Gastrocnemius medialis (tissue), 4 donors: ENCODE results near the gene MTIF2. TPM values are rescaled to one million over a fixed set of nuclear protein-coding genes. Genes with fewer than 3 reads are reported as not detected.
"Not testable (repeated sequence)": the region's sequence is repeated elsewhere in the genome, so short reads cannot be mapped to it uniquely, and the experiment has no call there.

Experiments
- ATAC-seq, 2 donors: fragments of 150-250 bp; one replicate each; pipeline ENCODE4 v1.9.1; 2016
- DNase-seq, 2 donors: peaks; one replicate each; pipeline ENCODE4 v3.0.0-alpha.2; 2019
- H3K27ac ChIP-seq, 4 donors: fragments of 200-600 bp; sonication (generic); 1 replicate in 1 of 4; 2 replicates in 3 of 4; pipeline ENCODE4 v1.5.1; 2016 to 2018; ENCODE audit warnings: mild to moderate bottlenecking in 2 of 4, moderate library complexity in 1 of 4
- H3K27me3 ChIP-seq, 3 donors: fragments of 200-600 bp; sonication (generic) in 2 of 3; 1 replicate in 1 of 3; 2 replicates in 2 of 3; pipeline versions ENCODE4 v1.5.1 to v1.6.0; 2016 to 2019; ENCODE audit warnings: mild to moderate bottlenecking in 1 of 3, moderate library complexity in 1 of 3
- H3K36me3 ChIP-seq, 2 donors: fragments of 200-600 bp; sonication (generic) in 1 of 2; one replicate each; pipeline ENCODE4 v1.5.1; 2017 to 2018
- H3K4me1 ChIP-seq, 2 donors: fragments of 200-600 bp; sonication (generic) in 1 of 2; one replicate each; pipeline ENCODE4 v1.5.1; 2016 to 2017; ENCODE audit warnings: mild to moderate bottlenecking in 2 of 2
- H3K4me3 ChIP-seq, 4 donors: fragments of 200-600 bp; sonication (generic) in 3 of 4; 1 replicate in 1 of 4; 2 replicates in 3 of 4; pipeline ENCODE4 v1.5.1; 2016 to 2019; ENCODE audit warnings: mild to moderate bottlenecking in 2 of 4
- H3K9me3 ChIP-seq, 3 donors: fragments of 200-600 bp; sonication (generic) in 2 of 3; 1 replicate in 1 of 3; 2 replicates in 2 of 3; pipeline ENCODE4 v1.5.1; 2016 to 2019
- CTCF ChIP-seq, 5 experiments: fragments of 450-650 bp in 3 of 5; fragments of 200-600 bp in 2 of 5; sonication (generic) in 2 of 5; IDR thresholded peaks in 4 of 5; conservative IDR thresholded peaks in 1 of 5; 1 replicate in 4 of 5; 2 replicates in 1 of 5; pipeline ENCODE4 v1.5.1; 2016 to 2019; ENCODE audit warnings: antibody characterized with exemption in 5 of 5, mild to moderate bottlenecking in 3 of 5, moderate library complexity in 3 of 5
- POLR2A ChIP-seq, 2 donors: fragments of 450-650 bp; IDR thresholded peaks; one replicate each; pipeline ENCODE4 v1.6.1; 2017; ENCODE audit warnings: antibody characterized with exemption in 2 of 2, mild to moderate bottlenecking in 2 of 2, moderate library complexity in 2 of 2
- in situ Hi-C, 4 donors: fragments of 200-750 bp; cut with MboI; loops; one replicate each; pipeline versions ENCODE4 v1.15.0 to v1.8.0; 2017; ENCODE audit warnings: low sequenced_read_pairs in 4 of 4
- intact Hi-C: fragments of 100-400 bp; cut with DNase I; formaldehyde crosslinking; loops from one replicate; pipeline ENCODE4 v1.15.1; 2023; ENCODE audit warnings: low total_unique reads
- total RNA-seq, 4 donors: library from RNA; depleted of rRNA; stranded (reverse); fragments of >200 nt; gene quantifications; one replicate each; pipeline versions ENCODE4 v1.1.0 to v1.2.3, GENCODE V29; 2016

The MTIF2 gene
- total RNA-seq, 4 donors from 2014 or later = 23.0 to 42.5 (median 34.7) TPM

- intact Hi-C loops = no loop called here
- Histone ChIP-seq H3K4me3 (no peak overlapping the region), H3K27me3 (no peaks in the 10 kb centered on the region), H3K27ac (no peak overlapping the region), H3K4me1 (peaks cover 7 to 9% of the 10 kb centered on the region in 2 donors), H3K36me3 (no peaks in the 10 kb centered on the region), H3K9me3 (no peaks in the 10 kb centered on the region)
- in situ Hi-C loops = loop anchor here in 1 of 4 donors (10.0 kb wide), 1 partner anchor 207 kb away; no protein-coding TSS in a partner anchor
- ATAC-seq = no peak
- TF ChIP-seq CTCF (IDR thresholded peaks at IDR 0.05 in 4 of 5, conservative IDR thresholded peaks at IDR 0.05 in 1 of 5) (no peak), POLR2A (IDR thresholded peaks at IDR 0.05) (no peak)
- DNase-seq = no peak
These were observed 40.8 kb downstream of the MTIF2 start for GRCh38 chr2:55228226-55228563.

GRCh38 chr2:55227437-55228225 is 41.4 kb downstream of the MTIF2 start:
- intact Hi-C loops, H3K4me3 ChIP-seq, DNase-seq, H3K27me3 ChIP-seq, H3K9me3 ChIP-seq, H3K27ac ChIP-seq, ATAC-seq, H3K36me3 ChIP-seq: not testable (repeated sequence)
- in situ Hi-C loops = loop anchor here in 1 of 4 donors (10.0 kb wide), 1 partner anchor 207 kb away; no protein-coding TSS in a partner anchor
- peaks cover 9 to 10% of the 10 kb centered on the region in 2 donors for H3K4me1 ChIP-seq

- Histone ChIP-seq H3K27me3 (no peaks in the 10 kb centered on the region), H3K4me3 (no peak overlapping the region), H3K4me1 (peaks cover 0 to 5% of the 10 kb centered on the region in 2 donors)
These were observed 43.5 kb downstream of the MTIF2 start for GRCh38 chr2:55225481-55226020.

GRCh38 chr2:55224761-55225261 is 44.2 kb downstream of the MTIF2 start:
- no peaks in the 10 kb centered on the region for H3K9me3 ChIP-seq
- no peak overlapping the region for H3K4me3 ChIP-seq
- intact Hi-C loops (no loop called here), in situ Hi-C loops (loop anchor here in 1 of 4 donors (10.0 kb wide), 1 partner anchor 210 kb away; no protein-coding TSS in a partner anchor)
- H3K27me3 ChIP-seq = no peaks in the 10 kb centered on the region
- peaks cover 0 to 5% of the 10 kb centered on the region in 2 donors for H3K4me1 ChIP-seq
- ATAC-seq = peak in 1 of 2 donors; percentile 8
- peak in 1 of 2 donors; percentile 32 for DNase-seq
- peak overlapping the region; percentile 87 to 93 (median 92) for H3K27ac ChIP-seq
- no peak for TF ChIP-seq POLR2A (IDR thresholded peaks at IDR 0.05)
- TF ChIP-seq CTCF (IDR thresholded peaks at IDR 0.05 in 4 of 5, conservative IDR thresholded peaks at IDR 0.05 in 1 of 5) = no peak
- H3K36me3 ChIP-seq = no peaks in the 10 kb centered on the region

More at GRCh38 chr2:55225481-55226020, 43.5 kb downstream of the MTIF2 start:
- Histone ChIP-seq H3K9me3 (no peaks in the 10 kb centered on the region), H3K36me3 (no peaks in the 10 kb centered on the region), H3K27ac (no peak overlapping the region)
- TF ChIP-seq POLR2A (IDR thresholded peaks at IDR 0.05) = no peak
- TF ChIP-seq CTCF (IDR thresholded peaks at IDR 0.05 in 4 of 5, conservative IDR thresholded peaks at IDR 0.05 in 1 of 5) = no peak
- no peak for DNase-seq
- in situ Hi-C loops = loop anchor here in 1 of 4 donors (10.0 kb wide), 1 partner anchor 209 kb away; no protein-coding TSS in a partner anchor
- ATAC-seq = no peak
- intact Hi-C loops = no loop called here
